ENCODE data around the gene CCDC80. TPM values are rescaled to one million over a fixed set of nuclear protein-coding genes. Genes with fewer than 3 reads are reported as not detected.

CCDC80 gene
- total RNA-seq, 1 donor from 2014 or later, result 160 TPM

DNA sequence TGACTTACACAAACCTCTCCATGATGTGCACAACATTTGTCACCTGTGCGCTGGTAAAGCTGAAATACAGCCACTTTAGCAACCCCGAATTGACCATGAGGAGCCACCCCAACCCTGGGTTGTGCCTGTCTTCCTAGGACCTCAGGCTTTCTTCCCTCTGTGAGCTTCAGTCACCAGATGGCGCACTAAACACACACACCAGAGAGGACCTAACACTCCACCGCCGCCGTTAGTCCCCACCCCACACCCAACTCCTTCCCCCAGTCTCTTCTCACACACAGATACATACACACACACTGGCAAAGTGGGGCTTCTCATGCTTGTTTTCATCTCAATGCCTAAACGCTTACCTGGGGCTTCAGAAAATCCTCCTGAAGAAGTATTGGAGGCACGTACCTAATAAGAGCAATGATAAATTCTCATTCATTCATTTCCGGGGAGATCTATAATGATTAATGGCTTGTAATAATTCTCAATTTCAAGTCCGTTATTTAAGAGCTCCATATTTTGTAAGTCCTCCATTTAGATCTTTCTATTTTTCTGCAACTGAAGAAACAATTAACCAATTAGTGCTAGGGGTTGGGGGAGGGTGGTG lies 2.1 kb upstream of the CCDC80 start:
- TF ChIP-seq, protein P1, sequence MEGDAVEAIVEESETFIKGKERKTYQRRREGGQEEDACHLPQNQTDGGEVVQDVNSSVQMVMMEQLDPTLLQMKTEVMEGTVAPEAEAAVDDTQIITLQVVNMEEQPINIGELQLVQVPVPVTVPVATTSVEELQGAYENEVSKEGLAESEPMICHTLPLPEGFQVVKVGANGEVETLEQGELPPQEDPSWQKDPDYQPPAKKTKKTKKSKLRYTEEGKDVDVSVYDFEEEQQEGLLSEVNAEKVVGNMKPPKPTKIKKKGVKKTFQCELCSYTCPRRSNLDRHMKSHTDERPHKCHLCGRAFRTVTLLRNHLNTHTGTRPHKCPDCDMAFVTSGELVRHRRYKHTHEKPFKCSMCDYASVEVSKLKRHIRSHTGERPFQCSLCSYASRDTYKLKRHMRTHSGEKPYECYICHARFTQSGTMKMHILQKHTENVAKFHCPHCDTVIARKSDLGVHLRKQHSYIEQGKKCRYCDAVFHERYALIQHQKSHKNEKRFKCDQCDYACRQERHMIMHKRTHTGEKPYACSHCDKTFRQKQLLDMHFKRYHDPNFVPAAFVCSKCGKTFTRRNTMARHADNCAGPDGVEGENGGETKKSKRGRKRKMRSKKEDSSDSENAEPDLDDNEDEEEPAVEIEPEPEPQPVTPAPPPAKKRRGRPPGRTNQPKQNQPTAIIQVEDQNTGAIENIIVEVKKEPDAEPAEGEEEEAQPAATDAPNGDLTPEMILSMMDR (IDR thresholded peaks at IDR 0.05), result peak; percentile 83 to 90 (median 84)
- Histone ChIP-seq H3K27ac (peak overlapping the region in 1 of 2 donors; percentile 83), H3K4me3 (peak overlapping the region in 1 of 2 donors; percentile 21), H3K9me3 (no peaks in the 10 kb centered on the region), H3K36me3 (no peaks in the 10 kb centered on the region), H3K27me3 (no peaks in the 10 kb centered on the region), H3K4me1 (peaks cover 3 to 15% of the 10 kb centered on the region in 2 donors)
- peak; percentile 61 to 95 for DNase-seq (ENCODE audit: low spot score in 2 of 2)
- intact Hi-C loops (cut with DNase I), result loop anchor here (2.0 to 5.0 kb wide), 3 partner anchors 61 to 338 kb away; no protein-coding TSS in a partner anchor

DNA sequence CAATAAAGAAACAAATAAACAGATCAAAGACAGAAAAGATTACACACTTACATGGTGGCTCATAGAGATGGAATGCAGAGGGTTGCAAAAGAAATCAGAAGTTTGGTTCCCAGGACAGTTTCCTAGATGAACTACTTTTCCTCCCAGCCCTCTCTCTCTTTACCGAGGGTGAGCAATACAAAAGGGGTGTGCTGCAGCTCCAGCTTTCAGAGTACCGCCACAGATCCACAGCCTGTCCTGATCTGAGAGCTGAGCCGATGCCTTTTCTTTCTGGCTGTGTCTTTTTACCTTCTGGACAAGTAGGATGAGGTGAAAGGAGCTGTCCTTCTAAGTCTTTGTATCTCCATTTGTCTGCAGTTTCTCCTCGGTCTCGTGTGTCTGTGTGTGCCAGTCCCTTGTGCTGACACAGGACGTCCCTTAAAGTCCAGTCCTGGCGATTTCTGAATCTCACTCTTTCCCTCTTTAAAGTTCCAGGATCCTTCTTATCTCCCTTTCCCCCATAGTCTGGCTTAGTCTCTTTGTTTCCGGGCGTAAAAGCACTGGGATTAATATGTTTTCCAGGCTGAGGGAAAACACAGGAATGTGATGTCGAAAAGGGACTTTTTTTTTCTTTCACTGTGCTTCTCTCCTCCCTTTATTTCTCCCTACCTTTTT lies 540 bp downstream of the CCDC80 start:
- Histone ChIP-seq H3K27ac (peak overlapping the region; percentile 77 to 83), H3K36me3 (no peaks in the 10 kb centered on the region), H3K4me3 (peak overlapping the region; percentile 46 to 56), H3K27me3 (no peaks in the 10 kb centered on the region), H3K9me3 (no peaks in the 10 kb centered on the region), H3K4me1 (peaks cover 3 to 31% of the 10 kb centered on the region in 2 donors)
- TF ChIP-seq, protein P1 (IDR thresholded peaks at IDR 0.05), result no peak
- DNase-seq (ENCODE audit: low spot score in 2 of 2), result peak in 1 of 2 donors; percentile 63
- intact Hi-C loops (cut with DNase I), result loop anchor here (5.0 kb wide), 1 partner anchor 58 kb away; no protein-coding TSS in a partner anchor

DNA sequence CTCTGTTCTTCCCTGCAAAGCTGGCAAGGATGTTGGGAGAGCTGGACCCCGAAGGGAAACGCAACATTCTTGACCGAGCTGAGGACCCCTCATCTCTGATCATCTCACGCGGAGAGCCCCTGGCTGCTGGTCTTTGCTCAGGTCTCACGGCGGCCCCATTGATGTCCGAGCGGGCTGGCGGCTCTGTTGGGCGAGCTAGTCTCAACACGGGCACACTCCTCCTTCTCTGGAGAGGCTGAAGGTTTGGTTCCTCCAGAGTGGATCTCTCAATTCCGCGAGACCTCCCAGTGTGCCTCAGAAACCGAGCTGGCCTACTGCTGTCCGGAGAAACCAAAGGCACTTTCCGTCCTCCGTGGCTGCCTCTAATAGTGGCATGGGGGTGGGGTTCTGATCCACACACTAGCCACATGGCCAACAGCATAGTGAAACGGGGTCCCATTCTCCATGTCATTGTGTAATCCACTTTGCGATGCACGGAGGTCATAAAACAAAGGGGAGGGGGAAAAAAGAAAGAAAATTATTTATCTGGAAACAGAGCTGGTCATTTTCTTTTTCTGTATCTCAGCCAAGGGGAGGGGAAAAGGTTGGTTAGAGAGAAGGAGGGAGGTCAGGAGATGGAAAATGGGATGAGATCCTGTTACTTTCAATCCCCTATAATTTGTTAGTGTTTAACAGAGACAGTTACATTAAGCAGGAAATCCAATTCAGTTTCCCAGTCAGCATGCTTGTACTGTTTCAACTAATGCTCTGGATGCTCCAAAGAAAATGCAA lies 1.3 kb downstream of the CCDC80 start:
- peak overlapping the region; percentile 77 to 83 for H3K27ac ChIP-seq
- intact Hi-C loops (cut with DNase I), result loop anchor here (2.0 to 5.0 kb wide), 2 partner anchors 57 to 77 kb away; partner anchors contain the start of gene SLC35A5
- no peaks in the 10 kb centered on the region for H3K36me3 ChIP-seq
- no peak for DNase-seq (ENCODE audit: low spot score in 2 of 2)
- peak overlapping the region; percentile 46 to 56 for H3K4me3 ChIP-seq
- TF ChIP-seq, protein P1 (IDR thresholded peaks at IDR 0.05), result no peak
- H3K4me1 ChIP-seq, result peaks cover 3 to 38% of the 10 kb centered on the region in 2 donors
- H3K27me3 ChIP-seq, result no peaks in the 10 kb centered on the region
- no peaks in the 10 kb centered on the region for H3K9me3 ChIP-seq

DNA sequence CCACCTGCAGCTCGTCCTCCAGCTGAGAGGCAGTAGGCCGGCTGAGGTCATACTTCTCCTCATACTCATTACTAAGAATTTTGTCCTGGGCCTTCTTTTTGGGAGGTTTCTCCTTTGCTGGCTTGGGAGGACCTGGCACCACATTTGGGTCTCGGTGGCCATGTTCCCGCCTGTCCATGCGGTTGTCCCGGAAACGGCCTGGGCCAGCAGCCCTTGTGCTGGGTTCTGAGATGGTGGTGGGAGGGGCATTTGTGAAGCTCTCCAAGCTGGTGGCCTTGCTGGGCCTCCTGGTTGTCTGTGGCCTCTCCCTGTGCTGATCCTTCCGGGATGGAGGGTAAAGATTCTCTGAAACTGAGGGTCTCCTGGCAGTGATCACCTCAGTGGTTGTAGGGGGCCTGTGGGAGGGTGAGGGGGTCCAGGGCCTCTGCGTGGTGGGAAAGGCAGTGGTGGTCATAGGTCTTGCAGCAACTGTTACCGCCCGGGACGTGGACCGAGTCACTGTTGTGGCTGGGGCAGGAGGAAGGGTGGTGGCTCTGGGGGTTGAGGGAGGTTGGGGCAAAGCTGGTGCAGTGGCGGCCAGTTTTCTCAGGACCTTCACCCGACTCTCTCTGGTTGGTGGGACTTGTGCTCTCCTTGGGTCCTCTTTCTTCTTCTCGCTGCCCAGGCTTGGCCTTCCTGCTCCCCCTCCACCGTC lies 2.5 kb downstream of the CCDC80 start:
- peak in 1 of 2 donors; percentile 70 for DNase-seq (ENCODE audit: low spot score in 2 of 2)
- Histone ChIP-seq H3K36me3 (no peaks in the 10 kb centered on the region), H3K27me3 (no peaks in the 10 kb centered on the region), H3K27ac (peak overlapping the region; percentile 65 to 77), H3K9me3 (no peaks in the 10 kb centered on the region), H3K4me1 (peaks cover 3 to 38% of the 10 kb centered on the region in 2 donors), H3K4me3 (peak overlapping the region; percentile 27 to 56)
- TF ChIP-seq, protein P1 (IDR thresholded peaks at IDR 0.05), result no peak
- intact Hi-C loops (cut with DNase I), result loop anchor here (2.0 kb wide), 1 partner anchor 76 kb away; the partner anchor contains the start of gene SLC35A5

DNA sequence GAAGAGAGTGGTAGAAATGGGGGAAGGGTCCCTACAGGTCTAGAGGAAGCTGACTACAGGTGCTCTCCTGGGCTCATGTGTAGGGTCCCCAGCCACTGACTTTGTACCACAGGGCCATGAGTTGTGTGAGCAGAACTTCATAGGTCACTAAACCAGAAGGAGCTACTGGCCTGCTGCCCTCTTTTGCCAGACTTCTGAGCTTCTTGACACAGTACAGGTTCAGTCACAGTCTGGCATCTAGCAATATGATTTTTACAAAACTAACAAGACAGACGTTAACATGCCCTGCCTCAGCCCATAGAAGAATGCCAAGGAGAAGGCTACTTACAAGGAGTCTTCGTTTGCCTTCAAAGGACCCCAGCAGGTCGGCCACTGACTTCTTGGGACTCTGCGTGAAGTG lies 3.2 kb downstream of the CCDC80 start:
- Histone ChIP-seq H3K4me1 (peaks cover 3 to 38% of the 10 kb centered on the region in 2 donors), H3K4me3 (peak overlapping the region; percentile 27 to 56), H3K36me3 (no peaks in the 10 kb centered on the region), H3K27ac (peak overlapping the region; percentile 65 to 77), H3K9me3 (no peaks in the 10 kb centered on the region), H3K27me3 (no peaks in the 10 kb centered on the region)
- DNase-seq (ENCODE audit: low spot score in 2 of 2), result no peak
- TF ChIP-seq, protein P1 (IDR thresholded peaks at IDR 0.05), result no peak
- intact Hi-C loops (cut with DNase I), result loop anchor here (2.0 kb wide), 1 partner anchor 75 kb away; the partner anchor contains the start of gene SLC35A5
